ENCODE data around the gene ZNF148.

The ZNF148 gene

GRCh38 chr3:125220183-125220582, 154.9 kb downstream of the ZNF148 start:
- no peak for DNase-seq (ENCODE audit: low read depth)

- DNase-seq (ENCODE audit: low read depth), result no peak
These were observed 155.8 kb downstream of the ZNF148 start for GRCh38 chr3:125219261-125219701.

GRCh38 chr3:125214738-125215137, 160.4 kb downstream of the ZNF148 start:
- DNase-seq (ENCODE audit: low read depth), result no peak

GRCh38 chr3:125213946-125214542, 161.1 kb downstream of the ZNF148 start:
- no peak for DNase-seq (ENCODE audit: low read depth)

- DNase-seq (ENCODE audit: low read depth), result no peak
These were observed 161.8 kb downstream of the ZNF148 start for GRCh38 chr3:125213364-125213755.

GRCh38 chr3:125212509-125213363, 162.4 kb downstream of the ZNF148 start, which contains the start of gene SLC12A8:
SLC12A8 (minus strand) TSS chr3:125212748; CDS start chr3:125211349, 1,399 bp downstream.
- no peak for DNase-seq (ENCODE audit: low read depth)

GRCh38 chr3:125212091-125212508, 163.0 kb downstream of the ZNF148 start:
- no peak for DNase-seq (ENCODE audit: low read depth)

- no peak for DNase-seq (ENCODE audit: low read depth)
These were observed 163.5 kb downstream of the ZNF148 start for GRCh38 chr3:125211523-125212090.

- no peak for DNase-seq (ENCODE audit: low read depth)
These were observed 167.1 kb downstream of the ZNF148 start for GRCh38 chr3:125207949-125208568.

GRCh38 chr3:125207507-125207906, 167.6 kb downstream of the ZNF148 start:
- no peak for DNase-seq (ENCODE audit: low read depth)

- DNase-seq (ENCODE audit: low read depth), result no peak
These were observed 168.2 kb downstream of the ZNF148 start for GRCh38 chr3:125206934-125207333.

GRCh38 chr3:125203731-125204130, 171.4 kb downstream of the ZNF148 start:
- DNase-seq (ENCODE audit: low read depth), result no peak

- no peak for DNase-seq (ENCODE audit: low read depth)
These were observed 172.9 kb downstream of the ZNF148 start for GRCh38 chr3:125202197-125202596.

- DNase-seq (ENCODE audit: low read depth), result no peak
These were observed 174.4 kb downstream of the ZNF148 start for GRCh38 chr3:125200731-125201139.

- DNase-seq (ENCODE audit: low read depth), result no peak
These were observed 180.1 kb downstream of the ZNF148 start for GRCh38 chr3:125194849-125195601.

GRCh38 chr3:125194061-125194848, 180.9 kb downstream of the ZNF148 start:
- no peak for DNase-seq (ENCODE audit: low read depth)

- DNase-seq (ENCODE audit: low read depth), result no peak
These were observed 182.7 kb downstream of the ZNF148 start for GRCh38 chr3:125192190-125193035.

- DNase-seq (ENCODE audit: low read depth), result no peak
These were observed 183.4 kb downstream of the ZNF148 start for GRCh38 chr3:125191730-125192129.

GRCh38 chr3:125191256-125191655, 183.9 kb downstream of the ZNF148 start:
- no peak for DNase-seq (ENCODE audit: low read depth)

GRCh38 chr3:125190786-125191185, 184.3 kb downstream of the ZNF148 start:
- DNase-seq (ENCODE audit: low read depth), result no peak

All from stimulated activated CD8-positive, alpha-beta memory T cell treated with anti-CD3 and anti-CD28 coated beads, Interleukin-15, amount 100 ng/mL, for 1 hour (primary cell).